Activated naive CD8-positive, alpha-beta T cell treated with anti-CD3 and anti-CD28 coated beads, Interleukin-2, amount 50 U/mL, for 24 hours (primary cell): ENCODE results near the gene ZBTB47.
A peak's percentile ranks its signal among the peaks of the same experiment; 100 is the strongest.

Experiments
- ATAC-seq: fragments of 150-1000 bp; cut with Tn5 transposase; one replicate; pipeline ENCODE4 v1.10.0; 2021
- DNase-seq: peaks from one replicate; pipeline ENCODE4 v3.0.0; 2021
- H3K27ac Mint-ChIP-seq: one replicate; pipeline ENCODE4 v1.8.0; 2021; ENCODE audit warnings: mild to moderate bottlenecking, mixed read lengths
- H3K27me3 Mint-ChIP-seq: one replicate; pipeline ENCODE4 v1.8.0; 2021; ENCODE audit warnings: mixed read lengths
- H3K36me3 Mint-ChIP-seq: one replicate; pipeline ENCODE4 v1.8.0; 2021; ENCODE audit warnings: low read depth, mixed read lengths
- H3K4me1 Mint-ChIP-seq: one replicate; pipeline ENCODE4 v1.8.0; 2021; ENCODE audit warnings: mixed read lengths
- H3K4me3 Mint-ChIP-seq: one replicate; pipeline ENCODE4 v1.8.0; 2021; ENCODE audit warnings: mild to moderate bottlenecking, moderate library complexity, mixed read lengths
- H3K9me3 Mint-ChIP-seq: one replicate; pipeline ENCODE4 v1.8.0; 2021; ENCODE audit warnings: mixed read lengths

The ZBTB47 gene

GRCh38 chr3:42658091-42658770, 4.7 kb downstream of the ZBTB47 start:
- no peak overlapping the region for H3K27ac Mint-ChIP-seq
- peaks cover under 1% of the 10 kb centered on the region for H3K27me3 Mint-ChIP-seq
- no peaks in the 10 kb centered on the region for H3K9me3 Mint-ChIP-seq
- DNase-seq (no peak), ATAC-seq (no peak)
- no peak overlapping the region for H3K4me3 Mint-ChIP-seq
- H3K4me1 Mint-ChIP-seq, result peaks cover 2% of the 10 kb centered on the region
- no peaks in the 10 kb centered on the region for H3K36me3 Mint-ChIP-seq

- Mint-ChIP-seq H3K27me3 (no peaks in the 10 kb centered on the region), H3K4me1 (peaks cover 2% of the 10 kb centered on the region), H3K27ac (no peak overlapping the region), H3K4me3 (no peak overlapping the region), H3K36me3 (no peaks in the 10 kb centered on the region), H3K9me3 (no peaks in the 10 kb centered on the region)
- ATAC-seq, result no peak
- DNase-seq, result no peak
Measured at GRCh38 chr3:42658771-42659390, 5.4 kb downstream of the ZBTB47 start.

GRCh38 chr3:42659451-42660130, 6.1 kb downstream of the ZBTB47 start:
- Mint-ChIP-seq H3K4me1 (peaks cover 2% of the 10 kb centered on the region), H3K4me3 (no peak overlapping the region), H3K27me3 (no peaks in the 10 kb centered on the region), H3K27ac (no peak overlapping the region), H3K36me3 (no peaks in the 10 kb centered on the region), H3K9me3 (no peaks in the 10 kb centered on the region)
- ATAC-seq, result no peak
- no peak for DNase-seq

GRCh38 chr3:42660131-42660715, 6.7 kb downstream of the ZBTB47 start:
- no peak for ATAC-seq
- H3K27me3 Mint-ChIP-seq, result no peaks in the 10 kb centered on the region
- H3K4me1 Mint-ChIP-seq, result peaks cover 2% of the 10 kb centered on the region

GRCh38 chr3:42660898-42661297, 7.4 kb downstream of the ZBTB47 start:
- DNase-seq (no peak), ATAC-seq (peak; percentile 31)
- Mint-ChIP-seq H3K27me3 (no peaks in the 10 kb centered on the region), H3K4me1 (peaks cover 2% of the 10 kb centered on the region), H3K4me3 (no peak overlapping the region), H3K36me3 (no peaks in the 10 kb centered on the region), H3K9me3 (no peaks in the 10 kb centered on the region), H3K27ac (no peak overlapping the region)

More at GRCh38 chr3:42660131-42660715, 6.7 kb downstream of the ZBTB47 start:
- H3K36me3 Mint-ChIP-seq, result no peaks in the 10 kb centered on the region
- DNase-seq, result no peak
- no peaks in the 10 kb centered on the region for H3K9me3 Mint-ChIP-seq
- no peak overlapping the region for H3K4me3 Mint-ChIP-seq
- H3K27ac Mint-ChIP-seq, result no peak overlapping the region

- no peak overlapping the region for H3K4me3 Mint-ChIP-seq
- H3K27ac Mint-ChIP-seq, result no peak overlapping the region
- no peaks in the 10 kb centered on the region for H3K36me3 Mint-ChIP-seq
- H3K9me3 Mint-ChIP-seq, result no peaks in the 10 kb centered on the region
- H3K27me3 Mint-ChIP-seq, result no peaks in the 10 kb centered on the region
- peaks cover 2% of the 10 kb centered on the region for H3K4me1 Mint-ChIP-seq
- DNase-seq, result no peak
- no peak for ATAC-seq
Measured at GRCh38 chr3:42661593-42662022, 8.1 kb downstream of the ZBTB47 start.

GRCh38 chr3:42662037-42662812, 8.7 kb downstream of the ZBTB47 start:
- H3K4me3 Mint-ChIP-seq, result no peak overlapping the region
- no peak for ATAC-seq

GRCh38 chr3:42662813-42663535, 9.5 kb downstream of the ZBTB47 start:
- DNase-seq, result no peak
- no peak overlapping the region for H3K27ac Mint-ChIP-seq
- H3K4me3 Mint-ChIP-seq, result no peak overlapping the region
- H3K4me1 Mint-ChIP-seq, result peaks cover 2% of the 10 kb centered on the region
- ATAC-seq, result no peak
- no peaks in the 10 kb centered on the region for H3K27me3 Mint-ChIP-seq
- no peaks in the 10 kb centered on the region for H3K9me3 Mint-ChIP-seq
- no peaks in the 10 kb centered on the region for H3K36me3 Mint-ChIP-seq

More at GRCh38 chr3:42662037-42662812, 8.7 kb downstream of the ZBTB47 start:
- H3K36me3 Mint-ChIP-seq, result no peaks in the 10 kb centered on the region
- H3K9me3 Mint-ChIP-seq, result no peaks in the 10 kb centered on the region
- H3K27ac Mint-ChIP-seq, result no peak overlapping the region
- no peaks in the 10 kb centered on the region for H3K27me3 Mint-ChIP-seq
- no peak for DNase-seq
- H3K4me1 Mint-ChIP-seq, result peaks cover 2% of the 10 kb centered on the region

- Mint-ChIP-seq H3K36me3 (no peaks in the 10 kb centered on the region), H3K4me3 (no peak overlapping the region), H3K9me3 (no peaks in the 10 kb centered on the region), H3K4me1 (peaks cover 2% of the 10 kb centered on the region), H3K27ac (no peak overlapping the region), H3K27me3 (no peaks in the 10 kb centered on the region)
- no peak for DNase-seq
- no peak for ATAC-seq
Measured at GRCh38 chr3:42663581-42664437, 10.3 kb downstream of the ZBTB47 start.

GRCh38 chr3:42664438-42664803, 10.9 kb downstream of the ZBTB47 start:
- Mint-ChIP-seq H3K27ac (no peak overlapping the region), H3K27me3 (no peaks in the 10 kb centered on the region), H3K36me3 (no peaks in the 10 kb centered on the region), H3K9me3 (no peaks in the 10 kb centered on the region), H3K4me1 (peaks cover 2% of the 10 kb centered on the region), H3K4me3 (no peak overlapping the region)
- no peak for ATAC-seq
- DNase-seq, result no peak

- ATAC-seq (no peak), DNase-seq (no peak)
- no peaks in the 10 kb centered on the region for H3K27me3 Mint-ChIP-seq
- no peaks in the 10 kb centered on the region for H3K9me3 Mint-ChIP-seq
- H3K27ac Mint-ChIP-seq, result no peak overlapping the region
- H3K36me3 Mint-ChIP-seq, result no peaks in the 10 kb centered on the region
- no peak overlapping the region for H3K4me3 Mint-ChIP-seq
- peaks cover 2% of the 10 kb centered on the region for H3K4me1 Mint-ChIP-seq
Measured at GRCh38 chr3:42665050-42665878, 11.8 kb downstream of the ZBTB47 start.

GRCh38 chr3:42666022-42666421, 12.5 kb downstream of the ZBTB47 start:
- H3K27ac Mint-ChIP-seq, result no peak overlapping the region
- no peaks in the 10 kb centered on the region for H3K36me3 Mint-ChIP-seq
- H3K27me3 Mint-ChIP-seq, result no peaks in the 10 kb centered on the region
- H3K4me3 Mint-ChIP-seq, result no peak overlapping the region
- DNase-seq (no peak), ATAC-seq (no peak)
- peaks cover 2% of the 10 kb centered on the region for H3K4me1 Mint-ChIP-seq
- no peaks in the 10 kb centered on the region for H3K9me3 Mint-ChIP-seq
